Measurements from ENCODE around the gene TBC1D10B.
A peak's percentile ranks its signal among the peaks of the same experiment; 100 is the strongest.

TBC1D10B gene

DNA sequence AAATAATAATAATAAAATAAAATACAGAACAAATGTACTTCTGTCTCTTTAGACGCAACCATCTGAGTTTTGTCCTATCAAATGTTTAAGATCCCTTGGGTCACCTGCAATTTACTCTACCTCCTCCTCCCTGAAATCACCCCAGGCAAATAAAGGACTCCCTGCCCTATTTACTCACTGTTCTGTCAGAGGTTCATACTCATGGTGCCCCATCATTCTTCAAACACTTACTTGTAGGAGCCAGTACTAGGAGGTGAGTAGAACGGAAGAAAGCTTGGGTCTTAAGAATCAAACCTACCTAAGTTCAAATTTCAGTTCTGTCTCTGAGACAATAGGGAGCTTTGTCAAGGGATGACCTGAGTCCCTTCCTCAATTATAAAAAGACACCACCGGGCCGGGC lies 3.8 kb downstream of the TBC1D10B start:
- no peak overlapping the region for H3K27ac ChIP-seq (ENCODE audit: low read depth, low read length)
- no peaks in the 10 kb centered on the region for H3K27me3 ChIP-seq (ENCODE audit: control insufficient read depth, insufficient read depth, low read length)
- no peak overlapping the region for H3K9ac ChIP-seq (ENCODE audit: low read length)
- H3K36me3 ChIP-seq (ENCODE audit: control insufficient read depth, insufficient read depth, low read length): peaks cover 6% of the 10 kb centered on the region
- no peak overlapping the region for H3K4me3 ChIP-seq (ENCODE audit: low read length)
- peaks cover 9% of the 10 kb centered on the region for H3K4me1 ChIP-seq (ENCODE audit: control insufficient read depth, insufficient read depth, low read length)

DNA sequence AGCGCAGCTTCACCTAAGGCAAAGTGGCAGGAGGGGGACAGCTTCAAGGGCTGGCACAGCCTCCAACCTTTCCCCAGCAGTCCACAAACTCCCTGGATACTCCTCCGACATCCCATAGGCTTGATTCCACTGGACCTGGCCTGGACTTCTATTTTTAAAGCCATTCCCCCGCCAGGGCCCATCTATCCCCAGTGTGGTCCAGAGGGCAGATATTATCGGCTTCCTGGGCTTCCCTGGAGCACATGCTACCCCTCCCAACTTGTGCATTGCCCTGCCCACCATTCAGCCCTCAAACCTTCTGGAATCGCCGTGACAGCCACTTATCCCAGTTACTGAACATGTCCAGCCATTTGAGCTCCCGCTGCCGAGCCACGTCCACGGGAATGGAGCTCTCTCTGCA lies 5.1 kb downstream of the TBC1D10B start:
- H3K27ac ChIP-seq (ENCODE audit: low read depth, low read length): no peak overlapping the region
- H3K27me3 ChIP-seq (ENCODE audit: control insufficient read depth, insufficient read depth, low read length): no peaks in the 10 kb centered on the region
- peaks cover 9% of the 10 kb centered on the region for H3K36me3 ChIP-seq (ENCODE audit: control insufficient read depth, insufficient read depth, low read length)
- no peak overlapping the region for H3K4me3 ChIP-seq (ENCODE audit: low read length)
- H3K9ac ChIP-seq (ENCODE audit: low read length): no peak overlapping the region
- H3K4me1 ChIP-seq (ENCODE audit: control insufficient read depth, insufficient read depth, low read length): peaks cover 9% of the 10 kb centered on the region

- no peaks in the 10 kb centered on the region for H3K27me3 ChIP-seq (ENCODE audit: control insufficient read depth, insufficient read depth, low read length)
- no peak overlapping the region for H3K27ac ChIP-seq (ENCODE audit: low read depth, low read length)
- no peak overlapping the region for H3K4me3 ChIP-seq (ENCODE audit: low read length)
- H3K9ac ChIP-seq (ENCODE audit: low read length): no peak overlapping the region
- H3K4me1 ChIP-seq (ENCODE audit: control insufficient read depth, insufficient read depth, low read length): peaks cover 6% of the 10 kb centered on the region
- peaks cover 21% of the 10 kb centered on the region for H3K36me3 ChIP-seq (ENCODE audit: control insufficient read depth, insufficient read depth, low read length)
Measured at GRCh38 chr16:30361180-30361579, 9.1 kb downstream of the TBC1D10B start.

DNA sequence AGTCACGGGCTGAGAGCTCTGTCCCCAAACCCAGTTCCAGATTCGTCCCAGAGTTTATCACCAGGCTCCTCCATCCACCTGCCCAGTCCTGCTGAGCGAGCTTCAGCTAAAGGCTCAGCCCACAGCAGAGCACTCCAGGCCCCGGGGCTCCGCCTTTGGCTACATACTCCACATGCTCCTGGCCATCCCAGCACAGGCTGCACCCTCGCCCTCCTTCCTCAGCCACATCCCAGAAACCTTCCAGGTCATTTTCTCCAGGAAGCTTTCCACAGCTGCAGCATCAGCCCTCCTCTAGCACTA lies 10.5 kb downstream of the TBC1D10B start:
- Histone ChIP-seq H3K27ac (ENCODE audit: low read depth, low read length) (no peak overlapping the region), H3K36me3 (ENCODE audit: control insufficient read depth, insufficient read depth, low read length) (peaks cover 21% of the 10 kb centered on the region), H3K4me3 (ENCODE audit: low read length) (no peak overlapping the region), H3K4me1 (ENCODE audit: control insufficient read depth, insufficient read depth, low read length) (peaks cover 14% of the 10 kb centered on the region), H3K9ac (ENCODE audit: low read length) (no peak overlapping the region), H3K27me3 (ENCODE audit: control insufficient read depth, insufficient read depth, low read length) (no peaks in the 10 kb centered on the region)

- no peak overlapping the region for H3K27ac ChIP-seq (ENCODE audit: low read depth, low read length)
Measured at GRCh38 chr16:30358990-30359870, 11.1 kb downstream of the TBC1D10B start.

GRCh38 chr16:30358577-30358936 lies 11.7 kb downstream of the TBC1D10B start:
- Histone ChIP-seq H3K4me3 (ENCODE audit: low read length) (no peak overlapping the region), H3K9ac (ENCODE audit: low read length) (no peak overlapping the region), H3K27ac (ENCODE audit: low read depth, low read length) (no peak overlapping the region), H3K4me1 (ENCODE audit: control insufficient read depth, insufficient read depth, low read length) (peaks cover 22% of the 10 kb centered on the region), H3K36me3 (ENCODE audit: control insufficient read depth, insufficient read depth, low read length) (peaks cover 18% of the 10 kb centered on the region), H3K27me3 (ENCODE audit: control insufficient read depth, insufficient read depth, low read length) (no peaks in the 10 kb centered on the region)

More at GRCh38 chr16:30358990-30359870, 11.1 kb downstream of the TBC1D10B start:
- Histone ChIP-seq H3K27me3 (ENCODE audit: control insufficient read depth, insufficient read depth, low read length) (no peaks in the 10 kb centered on the region), H3K36me3 (ENCODE audit: control insufficient read depth, insufficient read depth, low read length) (peaks cover 18% of the 10 kb centered on the region), H3K4me1 (ENCODE audit: control insufficient read depth, insufficient read depth, low read length) (peaks cover 18% of the 10 kb centered on the region), H3K4me3 (ENCODE audit: low read length) (no peak overlapping the region), H3K9ac (ENCODE audit: low read length) (no peak overlapping the region)

GRCh38 chr16:30357715-30358576 lies 12.3 kb downstream of the TBC1D10B start:
- Histone ChIP-seq H3K36me3 (ENCODE audit: control insufficient read depth, insufficient read depth, low read length) (peaks cover 20% of the 10 kb centered on the region), H3K27me3 (ENCODE audit: control insufficient read depth, insufficient read depth, low read length) (no peaks in the 10 kb centered on the region), H3K4me3 (ENCODE audit: low read length) (no peak overlapping the region), H3K9ac (ENCODE audit: low read length) (no peak overlapping the region), H3K4me1 (ENCODE audit: control insufficient read depth, insufficient read depth, low read length) (peaks cover 24% of the 10 kb centered on the region), H3K27ac (ENCODE audit: low read depth, low read length) (no peak overlapping the region)

DNA sequence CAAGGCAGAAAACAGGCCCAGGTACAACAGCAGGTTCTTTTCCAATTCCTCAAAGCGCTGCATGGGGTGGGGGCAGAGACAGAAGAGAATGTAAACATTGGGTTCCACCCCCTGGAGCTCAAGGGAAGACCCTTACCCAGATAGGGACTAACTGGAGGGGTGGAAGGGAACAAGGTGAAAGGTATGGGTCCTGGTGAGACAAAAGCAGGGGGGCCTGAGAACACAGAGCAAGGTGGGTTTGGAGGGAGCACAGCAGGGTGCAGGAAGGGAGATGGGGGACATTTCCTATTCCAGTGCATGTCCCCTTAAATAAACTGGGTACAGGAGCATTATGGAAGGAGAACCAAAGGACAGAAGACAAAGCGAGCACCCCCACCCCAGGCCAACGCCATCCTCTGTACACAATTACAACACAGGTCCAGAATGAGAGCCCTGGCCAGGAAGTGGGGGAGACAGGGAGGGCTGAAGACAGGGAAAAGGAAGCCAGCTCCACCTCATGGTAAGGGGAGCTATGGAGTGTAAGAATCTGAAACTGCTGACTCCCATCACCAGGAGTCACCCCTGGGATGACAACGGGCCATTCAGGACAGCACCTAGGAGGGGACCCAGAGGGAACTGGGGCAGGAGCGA lies 13.1 kb downstream of the TBC1D10B start:
- Histone ChIP-seq H3K4me3 (ENCODE audit: low read length) (no peak overlapping the region), H3K27me3 (ENCODE audit: control insufficient read depth, insufficient read depth, low read length) (no peaks in the 10 kb centered on the region), H3K36me3 (ENCODE audit: control insufficient read depth, insufficient read depth, low read length) (peaks cover 23% of the 10 kb centered on the region), H3K9ac (ENCODE audit: low read length) (no peak overlapping the region), H3K27ac (ENCODE audit: low read depth, low read length) (no peak overlapping the region), H3K4me1 (ENCODE audit: control insufficient read depth, insufficient read depth, low read length) (peaks cover 30% of the 10 kb centered on the region)

- Histone ChIP-seq H3K9ac (ENCODE audit: low read length) (peak overlapping the region; percentile 96), H3K27ac (ENCODE audit: low read depth, low read length) (peak overlapping the region; percentile 95), H3K4me1 (ENCODE audit: control insufficient read depth, insufficient read depth, low read length) (peaks cover 36% of the 10 kb centered on the region), H3K27me3 (ENCODE audit: control insufficient read depth, insufficient read depth, low read length) (no peaks in the 10 kb centered on the region), H3K4me3 (ENCODE audit: low read length) (peak overlapping the region; percentile 93), H3K36me3 (ENCODE audit: control insufficient read depth, insufficient read depth, low read length) (peaks cover 26% of the 10 kb centered on the region)
Measured at GRCh38 chr16:30356401-30357084, 13.8 kb downstream of the TBC1D10B start.

DNA sequence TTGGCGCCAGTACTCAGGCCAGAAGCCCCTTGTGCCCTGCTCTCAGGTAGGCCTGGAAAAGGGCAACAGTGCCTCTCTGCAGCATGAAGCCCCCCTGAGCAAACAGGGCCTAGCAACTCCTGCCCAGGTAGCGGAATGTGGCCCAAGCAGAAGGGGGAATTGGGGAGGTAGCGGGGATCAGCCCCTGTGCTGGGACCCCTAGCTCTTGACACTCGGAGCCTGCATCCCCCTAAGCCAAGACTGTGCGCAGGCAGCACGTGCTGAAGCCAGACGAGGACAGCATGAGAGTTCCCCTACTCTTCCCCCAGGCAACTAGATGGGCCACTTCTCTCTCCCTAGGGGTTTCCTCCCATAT lies 14.4 kb downstream of the TBC1D10B start:
- H3K9ac ChIP-seq (ENCODE audit: low read length): peak overlapping the region; percentile 96
- H3K27me3 ChIP-seq (ENCODE audit: control insufficient read depth, insufficient read depth, low read length): no peaks in the 10 kb centered on the region
- H3K4me1 ChIP-seq (ENCODE audit: control insufficient read depth, insufficient read depth, low read length): peaks cover 37% of the 10 kb centered on the region
- H3K4me3 ChIP-seq (ENCODE audit: low read length): peak overlapping the region; percentile 93
- peak overlapping the region; percentile 95 for H3K27ac ChIP-seq (ENCODE audit: low read depth, low read length)
- H3K36me3 ChIP-seq (ENCODE audit: control insufficient read depth, insufficient read depth, low read length): peaks cover 28% of the 10 kb centered on the region

GRCh38 chr16:30355144-30355953 lies 14.9 kb downstream of the TBC1D10B start, which contains the start of gene CD2BP2:
TSS of gene CD2BP2 (minus strand) at chr16:30355308. CDS start at chr16:30354681, 627 bp downstream.
- Histone ChIP-seq H3K36me3 (ENCODE audit: control insufficient read depth, insufficient read depth, low read length) (peaks cover 28% of the 10 kb centered on the region), H3K4me3 (ENCODE audit: low read length) (peak within 1 kb of the TSS; percentile 97), H3K27ac (ENCODE audit: low read depth, low read length) (peak within 1 kb of the TSS; percentile 95), H3K9ac (ENCODE audit: low read length) (peak within 1 kb of the TSS; percentile 96), H3K27me3 (ENCODE audit: control insufficient read depth, insufficient read depth, low read length) (no peaks in the 10 kb centered on the region), H3K4me1 (ENCODE audit: control insufficient read depth, insufficient read depth, low read length) (peaks cover 37% of the 10 kb centered on the region)

Data from rectal smooth muscle tissue (tissue), 1 donor.